ENCODE results near the gene TRIM9. TPM values are rescaled to one million over a fixed set of nuclear protein-coding genes. Genes with fewer than 3 reads are reported as not detected.

The TRIM9 gene
- total RNA-seq, 1 experiment from 2014 or later = 9.8 TPM

DNA sequence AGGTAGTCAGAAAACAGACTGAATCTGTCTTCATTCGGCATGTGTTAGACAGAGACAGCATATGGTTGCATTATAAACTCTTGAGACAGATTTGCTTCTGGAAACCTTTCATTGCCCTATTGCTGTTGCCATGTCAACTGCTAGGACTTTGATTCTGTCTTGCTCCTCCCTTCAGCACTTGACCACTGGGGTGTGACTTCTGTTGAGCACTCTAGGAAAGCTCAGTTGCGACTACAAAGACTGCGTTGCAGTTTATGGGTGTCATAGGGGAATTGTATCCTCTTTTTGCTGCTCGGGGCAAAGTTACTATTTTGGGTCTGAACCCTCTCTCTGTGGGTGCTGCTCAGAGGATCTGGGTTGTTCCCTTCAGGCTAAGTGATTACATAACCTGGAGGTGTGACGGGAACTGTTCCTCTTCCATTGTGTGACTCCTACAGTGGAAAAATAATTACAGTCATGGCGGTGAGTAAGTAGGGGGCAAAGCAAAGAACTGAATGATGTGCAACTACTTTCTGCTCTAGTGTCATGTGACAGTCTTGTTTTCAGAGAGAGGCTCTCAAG is 44.3 kb upstream of the TRIM9 start:
- H3K9me3 ChIP-seq (ENCODE audit: low read depth, low read length, poor library complexity, severe bottlenecking) = no peaks in the 10 kb centered on the region
- DNase-seq (ENCODE audit: low spot score) = no peak
- intact Hi-C loops (cut with micrococcal nuclease; ENCODE audit: unreplicated experiment) = no loop called here
- no TSS peak for BruUV-seq (replicated peaks)
- H3K4me1 ChIP-seq (ENCODE audit: insufficient read depth, low read length, poor library complexity, severe bottlenecking) = no peaks in the 10 kb centered on the region
- ChIA-PET POLR2A (ENCODE audit: low non-redundant PET) (no interaction called here), CTCF (no interaction called here)
- H3K4me3 ChIP-seq (ENCODE audit: low read depth, low read length, poor library complexity, severe bottlenecking) = no peak overlapping the region
- TF ChIP-seq, protein P1, sequence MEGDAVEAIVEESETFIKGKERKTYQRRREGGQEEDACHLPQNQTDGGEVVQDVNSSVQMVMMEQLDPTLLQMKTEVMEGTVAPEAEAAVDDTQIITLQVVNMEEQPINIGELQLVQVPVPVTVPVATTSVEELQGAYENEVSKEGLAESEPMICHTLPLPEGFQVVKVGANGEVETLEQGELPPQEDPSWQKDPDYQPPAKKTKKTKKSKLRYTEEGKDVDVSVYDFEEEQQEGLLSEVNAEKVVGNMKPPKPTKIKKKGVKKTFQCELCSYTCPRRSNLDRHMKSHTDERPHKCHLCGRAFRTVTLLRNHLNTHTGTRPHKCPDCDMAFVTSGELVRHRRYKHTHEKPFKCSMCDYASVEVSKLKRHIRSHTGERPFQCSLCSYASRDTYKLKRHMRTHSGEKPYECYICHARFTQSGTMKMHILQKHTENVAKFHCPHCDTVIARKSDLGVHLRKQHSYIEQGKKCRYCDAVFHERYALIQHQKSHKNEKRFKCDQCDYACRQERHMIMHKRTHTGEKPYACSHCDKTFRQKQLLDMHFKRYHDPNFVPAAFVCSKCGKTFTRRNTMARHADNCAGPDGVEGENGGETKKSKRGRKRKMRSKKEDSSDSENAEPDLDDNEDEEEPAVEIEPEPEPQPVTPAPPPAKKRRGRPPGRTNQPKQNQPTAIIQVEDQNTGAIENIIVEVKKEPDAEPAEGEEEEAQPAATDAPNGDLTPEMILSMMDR (conservative IDR thresholded peaks at IDR 0.05; ENCODE audit: low read depth, low read length) = no peak
- TF ChIP-seq EZH2 (IDR thresholded peaks at IDR 0.05; ENCODE audit: borderline replicate concordance, low read depth, low read length, poor library complexity, severe bottlenecking) = no peak
- no peaks in the 10 kb centered on the region for H3K27me3 ChIP-seq (replicated peaks; ENCODE audit: insufficient read depth, low read depth, low read length, poor library complexity)
- H3K36me3 ChIP-seq (ENCODE audit: insufficient read depth, low read length, poor library complexity, severe bottlenecking) = no peaks in the 10 kb centered on the region
- H3K27ac ChIP-seq (ENCODE audit: low read depth, low read length, poor library complexity, severe bottlenecking) = no peak overlapping the region

DNA sequence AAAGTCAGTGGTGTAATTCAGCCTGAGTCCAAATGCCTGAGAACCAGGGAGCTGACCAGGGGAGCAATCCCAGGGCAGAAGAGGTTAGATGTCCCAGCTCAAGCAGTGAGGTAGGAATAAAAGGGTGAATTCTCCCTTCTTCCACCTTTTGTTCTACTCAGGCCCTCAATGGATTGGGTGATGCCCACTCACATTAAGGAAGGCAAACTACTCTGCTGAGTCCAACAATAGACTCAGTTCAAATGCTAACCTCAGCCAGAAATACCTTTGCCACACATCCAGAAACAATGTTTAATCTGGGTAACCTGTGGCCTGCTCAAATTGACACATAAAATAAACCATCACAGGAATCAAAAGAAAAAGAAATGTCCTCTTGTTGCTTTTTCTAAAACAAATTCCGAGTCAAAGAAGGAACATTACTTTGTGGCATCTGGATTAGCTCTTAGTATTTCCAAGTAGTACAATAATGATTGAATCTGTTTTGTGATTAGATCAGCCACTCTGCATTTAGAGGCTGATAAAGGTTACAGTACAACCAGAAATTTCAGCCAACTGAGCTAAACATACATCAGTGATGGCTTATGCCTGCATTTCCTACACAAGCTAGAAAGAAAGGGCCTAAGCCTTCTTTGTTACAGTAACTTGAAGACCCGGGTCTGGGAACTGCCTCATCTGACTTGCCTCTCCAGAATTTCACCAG is 43.6 kb upstream of the TRIM9 start:
- Histone ChIP-seq H3K27ac (ENCODE audit: low read depth, low read length, poor library complexity, severe bottlenecking) (no peak overlapping the region), H3K4me1 (ENCODE audit: insufficient read depth, low read length, poor library complexity, severe bottlenecking) (no peaks in the 10 kb centered on the region), H3K9me3 (ENCODE audit: low read depth, low read length, poor library complexity, severe bottlenecking) (no peaks in the 10 kb centered on the region), H3K36me3 (ENCODE audit: insufficient read depth, low read length, poor library complexity, severe bottlenecking) (no peaks in the 10 kb centered on the region), H3K27me3 (replicated peaks; ENCODE audit: insufficient read depth, low read depth, low read length, poor library complexity) (no peaks in the 10 kb centered on the region), H3K4me3 (ENCODE audit: low read depth, low read length, poor library complexity, severe bottlenecking) (no peak overlapping the region)
- POLR2A ChIA-PET (ENCODE audit: low non-redundant PET) = no interaction called here
- CTCF ChIA-PET = no interaction called here
- BruUV-seq (replicated peaks) = no TSS peak
- TF ChIP-seq EZH2 (IDR thresholded peaks at IDR 0.05; ENCODE audit: borderline replicate concordance, low read depth, low read length, poor library complexity, severe bottlenecking) = no peak
- TF ChIP-seq, protein P1 (conservative IDR thresholded peaks at IDR 0.05; ENCODE audit: low read depth, low read length) = no peak
- intact Hi-C loops (cut with micrococcal nuclease; ENCODE audit: unreplicated experiment) = no loop called here
- DNase-seq (ENCODE audit: low spot score) = no peak

DNA sequence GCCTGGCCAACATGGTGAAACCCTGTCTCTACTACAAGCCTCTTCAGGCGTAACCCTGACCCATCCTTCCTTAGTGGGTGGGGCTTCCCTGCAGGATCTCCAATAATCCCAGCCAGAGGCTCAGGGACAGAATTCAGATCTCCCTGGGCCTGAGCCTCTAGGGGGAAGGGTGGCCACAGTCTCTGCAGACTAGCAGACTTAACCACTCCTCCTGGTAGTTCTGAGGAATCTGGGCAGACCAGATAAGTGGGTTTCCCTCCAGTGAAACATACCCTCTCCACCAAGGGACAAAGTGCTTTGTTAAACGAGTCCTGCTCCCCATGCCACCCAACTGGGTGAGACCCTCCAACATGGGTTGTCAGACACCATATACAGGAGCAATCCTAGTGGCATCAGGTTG is 36.6 kb upstream of the TRIM9 start:
- BruUV-seq (replicated peaks) = no TSS peak
- no peaks in the 10 kb centered on the region for H3K27me3 ChIP-seq (replicated peaks; ENCODE audit: insufficient read depth, low read depth, low read length, poor library complexity)
- no peak for DNase-seq (ENCODE audit: low spot score)
- no peaks in the 10 kb centered on the region for H3K4me1 ChIP-seq (ENCODE audit: insufficient read depth, low read length, poor library complexity, severe bottlenecking)
- H3K9me3 ChIP-seq (ENCODE audit: low read depth, low read length, poor library complexity, severe bottlenecking) = no peaks in the 10 kb centered on the region
- TF ChIP-seq, protein P1 (conservative IDR thresholded peaks at IDR 0.05; ENCODE audit: low read depth, low read length) = no peak
- TF ChIP-seq EZH2 (IDR thresholded peaks at IDR 0.05; ENCODE audit: borderline replicate concordance, low read depth, low read length, poor library complexity, severe bottlenecking) = no peak
- ChIA-PET CTCF (no interaction called here), POLR2A (ENCODE audit: low non-redundant PET) (no interaction called here)
- intact Hi-C loops (cut with micrococcal nuclease; ENCODE audit: unreplicated experiment) = no loop called here
- H3K27ac ChIP-seq (ENCODE audit: low read depth, low read length, poor library complexity, severe bottlenecking) = no peak overlapping the region
- H3K36me3 ChIP-seq (ENCODE audit: insufficient read depth, low read length, poor library complexity, severe bottlenecking) = no peaks in the 10 kb centered on the region
- no peak overlapping the region for H3K4me3 ChIP-seq (ENCODE audit: low read depth, low read length, poor library complexity, severe bottlenecking)

Measured in A673 (cell line).